ENCODE results near the gene TBPL2.

TBPL2 gene

DNA sequence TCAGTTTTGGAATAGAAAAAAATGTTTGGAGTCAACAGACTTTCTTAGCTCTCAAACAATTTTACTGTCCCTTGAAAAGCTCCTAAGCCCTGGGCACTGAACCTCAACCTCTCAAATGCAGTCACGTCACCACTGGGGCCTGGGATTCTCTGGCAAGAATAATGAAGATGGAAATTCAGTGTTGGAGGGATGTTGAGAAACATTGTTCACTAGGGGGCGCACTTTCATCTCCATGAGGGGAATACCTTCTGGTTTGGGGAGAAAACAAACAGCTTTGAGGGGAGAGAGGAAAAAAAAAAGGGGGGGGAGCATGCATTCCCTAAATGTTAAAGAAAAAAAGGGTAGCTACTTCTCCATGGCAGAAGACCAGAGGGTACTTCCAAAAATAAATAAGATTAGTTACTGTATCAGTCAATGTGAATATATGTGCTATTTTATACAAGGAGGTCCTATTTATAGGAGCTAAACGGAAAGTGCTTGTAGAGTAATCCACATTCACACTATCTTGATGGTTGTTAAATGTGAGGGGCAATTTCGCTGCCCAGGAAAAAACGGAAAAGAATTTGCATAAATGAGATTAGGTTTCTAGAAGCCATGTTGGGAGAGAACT, 5.8 kb upstream of the TBPL2 start:
- Histone ChIP-seq H3K4me3 (replicated peaks; ENCODE audit: insufficient read depth, low read length) (no peak overlapping the region), H3K27me3 (ENCODE audit: insufficient read depth, poor library complexity, severe bottlenecking) (no peaks in the 10 kb centered on the region), H3K27ac (replicated peaks) (no peak overlapping the region)
- DNase-seq (ENCODE audit: low read depth in 1 of 2, low spot score in 1 of 2), result peak; percentile 43 to 69
- TF ChIP-seq, protein P1, sequence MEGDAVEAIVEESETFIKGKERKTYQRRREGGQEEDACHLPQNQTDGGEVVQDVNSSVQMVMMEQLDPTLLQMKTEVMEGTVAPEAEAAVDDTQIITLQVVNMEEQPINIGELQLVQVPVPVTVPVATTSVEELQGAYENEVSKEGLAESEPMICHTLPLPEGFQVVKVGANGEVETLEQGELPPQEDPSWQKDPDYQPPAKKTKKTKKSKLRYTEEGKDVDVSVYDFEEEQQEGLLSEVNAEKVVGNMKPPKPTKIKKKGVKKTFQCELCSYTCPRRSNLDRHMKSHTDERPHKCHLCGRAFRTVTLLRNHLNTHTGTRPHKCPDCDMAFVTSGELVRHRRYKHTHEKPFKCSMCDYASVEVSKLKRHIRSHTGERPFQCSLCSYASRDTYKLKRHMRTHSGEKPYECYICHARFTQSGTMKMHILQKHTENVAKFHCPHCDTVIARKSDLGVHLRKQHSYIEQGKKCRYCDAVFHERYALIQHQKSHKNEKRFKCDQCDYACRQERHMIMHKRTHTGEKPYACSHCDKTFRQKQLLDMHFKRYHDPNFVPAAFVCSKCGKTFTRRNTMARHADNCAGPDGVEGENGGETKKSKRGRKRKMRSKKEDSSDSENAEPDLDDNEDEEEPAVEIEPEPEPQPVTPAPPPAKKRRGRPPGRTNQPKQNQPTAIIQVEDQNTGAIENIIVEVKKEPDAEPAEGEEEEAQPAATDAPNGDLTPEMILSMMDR (IDR thresholded peaks at IDR 0.05; ENCODE audit: insufficient read depth, low read length), result peak; percentile 41
- TF ChIP-seq SPI1 (IDR thresholded peaks at IDR 0.05; ENCODE audit: borderline replicate concordance, low read depth), result no peak

DNA sequence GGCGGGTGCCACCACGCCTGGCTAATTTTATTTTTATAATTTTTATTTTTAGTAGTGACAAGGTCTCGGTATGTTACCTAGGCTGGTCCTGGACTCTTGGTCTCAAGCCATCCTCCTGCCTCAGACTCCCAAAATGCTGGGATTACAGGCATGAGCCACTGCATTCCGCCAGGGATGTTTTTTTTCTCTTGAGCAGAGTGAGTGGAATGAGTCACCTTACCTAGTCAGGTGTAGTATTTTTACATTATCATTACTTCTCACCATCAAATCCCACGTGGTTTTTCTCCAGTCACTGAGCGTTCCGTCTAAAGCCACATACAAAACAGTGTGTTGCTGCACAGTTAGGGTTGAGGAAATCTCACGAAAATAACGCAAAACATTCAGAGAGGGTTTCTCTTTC, 870 bp upstream of the TBPL2 start:
- no peak for DNase-seq (ENCODE audit: low read depth in 1 of 2, low spot score in 1 of 2)
- Histone ChIP-seq H3K27me3 (ENCODE audit: insufficient read depth, poor library complexity, severe bottlenecking) (peaks cover 3% of the 10 kb centered on the region), H3K4me3 (replicated peaks; ENCODE audit: insufficient read depth, low read length) (no peak overlapping the region), H3K27ac (replicated peaks) (no peak overlapping the region)
- TF ChIP-seq POLR2AphosphoS5 (IDR thresholded peaks at IDR 0.05; ENCODE audit: low read depth) (no peak), SPI1 (IDR thresholded peaks at IDR 0.05; ENCODE audit: borderline replicate concordance, low read depth) (no peak)

DNA sequence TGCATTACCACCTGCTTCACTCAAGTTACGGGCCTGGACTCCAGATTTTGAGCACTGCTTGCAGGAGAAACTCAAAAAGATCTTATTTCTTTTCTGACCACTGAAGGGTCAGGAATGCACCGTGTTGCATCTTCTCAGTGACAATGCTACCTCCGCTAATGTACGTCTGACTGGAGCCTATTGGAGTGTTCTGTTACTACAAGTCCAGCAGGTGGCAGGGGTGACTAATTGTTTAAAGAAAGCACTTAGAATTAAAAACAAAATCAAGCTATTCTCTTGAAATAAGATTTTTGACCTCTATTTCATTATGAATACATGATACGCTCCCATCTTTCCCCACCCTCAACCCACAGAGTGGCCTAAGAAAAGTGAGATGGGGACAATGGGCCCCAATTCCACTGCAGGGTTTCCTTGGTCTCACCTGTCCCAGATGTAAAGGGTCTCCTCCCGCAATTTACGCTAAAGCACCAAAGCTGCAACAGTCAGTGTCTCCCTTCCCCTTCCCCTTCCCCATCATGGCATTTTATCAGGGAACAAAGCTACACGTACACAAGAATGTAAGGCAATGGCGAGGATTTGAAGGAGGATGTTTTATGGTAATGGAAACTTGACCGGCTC, 2.2 kb downstream of the TBPL2 start:
- Histone ChIP-seq H3K4me3 (replicated peaks; ENCODE audit: insufficient read depth, low read length) (no peak overlapping the region), H3K27me3 (ENCODE audit: insufficient read depth, poor library complexity, severe bottlenecking) (peaks cover 9% of the 10 kb centered on the region), H3K27ac (replicated peaks) (no peak overlapping the region)
- peak in 1 of 2 experiments; percentile 28 for DNase-seq (ENCODE audit: low read depth in 1 of 2, low spot score in 1 of 2)
- TF ChIP-seq, protein P2, sequence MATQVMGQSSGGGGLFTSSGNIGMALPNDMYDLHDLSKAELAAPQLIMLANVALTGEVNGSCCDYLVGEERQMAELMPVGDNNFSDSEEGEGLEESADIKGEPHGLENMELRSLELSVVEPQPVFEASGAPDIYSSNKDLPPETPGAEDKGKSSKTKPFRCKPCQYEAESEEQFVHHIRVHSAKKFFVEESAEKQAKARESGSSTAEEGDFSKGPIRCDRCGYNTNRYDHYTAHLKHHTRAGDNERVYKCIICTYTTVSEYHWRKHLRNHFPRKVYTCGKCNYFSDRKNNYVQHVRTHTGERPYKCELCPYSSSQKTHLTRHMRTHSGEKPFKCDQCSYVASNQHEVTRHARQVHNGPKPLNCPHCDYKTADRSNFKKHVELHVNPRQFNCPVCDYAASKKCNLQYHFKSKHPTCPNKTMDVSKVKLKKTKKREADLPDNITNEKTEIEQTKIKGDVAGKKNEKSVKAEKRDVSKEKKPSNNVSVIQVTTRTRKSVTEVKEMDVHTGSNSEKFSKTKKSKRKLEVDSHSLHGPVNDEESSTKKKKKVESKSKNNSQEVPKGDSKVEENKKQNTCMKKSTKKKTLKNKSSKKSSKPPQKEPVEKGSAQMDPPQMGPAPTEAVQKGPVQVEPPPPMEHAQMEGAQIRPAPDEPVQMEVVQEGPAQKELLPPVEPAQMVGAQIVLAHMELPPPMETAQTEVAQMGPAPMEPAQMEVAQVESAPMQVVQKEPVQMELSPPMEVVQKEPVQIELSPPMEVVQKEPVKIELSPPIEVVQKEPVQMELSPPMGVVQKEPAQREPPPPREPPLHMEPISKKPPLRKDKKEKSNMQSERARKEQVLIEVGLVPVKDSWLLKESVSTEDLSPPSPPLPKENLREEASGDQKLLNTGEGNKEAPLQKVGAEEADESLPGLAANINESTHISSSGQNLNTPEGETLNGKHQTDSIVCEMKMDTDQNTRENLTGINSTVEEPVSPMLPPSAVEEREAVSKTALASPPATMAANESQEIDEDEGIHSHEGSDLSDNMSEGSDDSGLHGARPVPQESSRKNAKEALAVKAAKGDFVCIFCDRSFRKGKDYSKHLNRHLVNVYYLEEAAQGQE (IDR thresholded peaks at IDR 0.05; ENCODE audit: insufficient replicate concordance, low read depth), result no peak
- TF ChIP-seq GABPA (IDR thresholded peaks at IDR 0.05; ENCODE audit: low read depth) (no peak), SPI1 (IDR thresholded peaks at IDR 0.05; ENCODE audit: borderline replicate concordance, low read depth) (no peak), POLR2AphosphoS5 (IDR thresholded peaks at IDR 0.05; ENCODE audit: low read depth) (no peak)
- TF ChIP-seq, protein P1 (IDR thresholded peaks at IDR 0.05; ENCODE audit: insufficient read depth, low read length), result no peak

DNA sequence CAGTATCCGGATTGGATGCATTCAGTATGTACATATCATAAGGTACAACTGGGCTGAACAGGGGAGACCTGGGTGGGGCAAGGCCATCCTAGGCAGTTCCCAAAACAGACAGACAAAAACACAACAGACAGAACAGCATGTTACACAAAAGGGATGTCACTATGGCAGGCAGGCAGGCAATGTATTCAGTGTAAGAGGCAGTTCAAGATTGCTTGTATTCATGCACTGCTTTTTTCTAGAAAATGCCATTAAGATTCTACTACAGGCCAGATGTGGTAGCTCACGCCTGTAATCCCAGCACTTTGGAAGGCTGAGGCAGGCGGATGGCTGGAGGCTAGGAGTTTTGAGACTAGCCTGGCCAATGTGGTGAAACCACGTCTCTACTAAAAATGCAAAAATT, 3.5 kb downstream of the TBPL2 start:
- no peak overlapping the region for H3K27ac ChIP-seq (replicated peaks)
- DNase-seq (ENCODE audit: low read depth in 1 of 2, low spot score in 1 of 2), result no peak
- H3K27me3 ChIP-seq (ENCODE audit: insufficient read depth, poor library complexity, severe bottlenecking), result peaks cover 9% of the 10 kb centered on the region

More for the DNA sequence above, 3.5 kb downstream of the TBPL2 start:
- no peak overlapping the region for H3K4me3 ChIP-seq (replicated peaks; ENCODE audit: insufficient read depth, low read length)
- TF ChIP-seq, protein P2 (IDR thresholded peaks at IDR 0.05; ENCODE audit: insufficient replicate concordance, low read depth), result no peak
- no peak for TF ChIP-seq POLR2AphosphoS5 (IDR thresholded peaks at IDR 0.05; ENCODE audit: low read depth)
